Stimulated activated CD8-positive, alpha-beta memory T cell treated with anti-CD3 and anti-CD28 coated beads, Interleukin-12 subunit alpha, Interleukin-12 subunit beta, amount 100 ng/mL, for 4 hours (primary cell): ENCODE measurements around the gene ARHGAP28.

Experiments
- DNase-seq: peaks from one replicate; pipeline ENCODE4 v3.0.0-alpha.2; 2020; ENCODE audit warnings: low read depth

ARHGAP28 gene

GRCh38 chr18:6961331-6961730, 231.8 kb downstream of the ARHGAP28 start:
- no peak for DNase-seq

- DNase-seq = no peak
These were observed 233.3 kb downstream of the ARHGAP28 start for GRCh38 chr18:6962571-6963451.

DNA sequence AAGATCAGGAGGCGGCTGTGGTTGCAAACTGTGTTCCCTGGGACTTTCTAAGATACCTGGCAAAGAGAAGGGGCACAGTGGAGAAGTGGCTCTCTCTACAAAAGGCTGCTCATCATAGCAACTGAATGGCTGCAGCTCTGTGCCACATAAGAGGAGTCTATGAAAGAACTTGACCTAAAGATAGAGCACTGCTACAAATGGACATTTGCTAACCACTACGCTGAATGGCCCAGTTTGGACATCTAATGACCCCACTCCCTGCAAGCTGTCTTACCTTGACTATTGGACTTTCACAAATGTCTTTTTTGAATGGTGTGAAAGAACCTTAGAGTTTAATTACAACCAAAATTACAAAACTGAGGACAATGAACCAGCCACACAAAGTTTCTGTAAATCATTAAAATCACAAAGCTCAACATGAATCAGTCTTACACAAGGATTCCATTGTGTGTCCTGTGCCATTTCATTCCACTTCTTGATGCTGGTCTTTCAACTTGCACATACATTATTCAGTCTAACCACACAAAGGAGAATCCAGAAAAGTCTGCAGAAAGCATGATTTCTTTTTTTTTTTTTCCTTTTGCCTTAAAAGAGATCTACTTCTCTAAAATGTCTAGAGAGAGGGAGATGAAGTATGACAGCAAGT, 234.1 kb downstream of the ARHGAP28 start:
- DNase-seq = no peak
